GM12875 (cell line): ENCODE data around the gene PSMC3.

Experiments
- H3K4me3 ChIP-seq: one replicate; pipeline ENCODE4 v1.5.1; 2011; ENCODE audit warnings: low read depth, low read length, control low read depth
- CTCF ChIP-seq: IDR thresholded peaks from 2 replicates; pipeline ENCODE4 v1.5.1; 2011; ENCODE audit warnings: low read depth, mild to moderate bottlenecking, control low read depth, inconsistent platforms, low read length, moderate library complexity, borderline replicate concordance; ENCODE audit not compliant: insufficient read depth

Gene PSMC3

GRCh38 chr11:47443817-47444216, 17.6 kb upstream of the PSMC3 start:
- no peak overlapping the region for H3K4me3 ChIP-seq

GRCh38 chr11:47443028-47443700, 16.9 kb upstream of the PSMC3 start:
- H3K4me3 ChIP-seq, result no peak overlapping the region
- 0 out of 2 replicates have a peak, but pooled peaks have one; percentile 8 for TF ChIP-seq CTCF

More at GRCh38 chr11:47443817-47444216, 17.6 kb upstream of the PSMC3 start:
- TF ChIP-seq CTCF, result no peak

GRCh38 chr11:47442514-47442913, 16.3 kb upstream of the PSMC3 start:
- TF ChIP-seq CTCF, result no peak

GRCh38 chr11:47441421-47441820, 15.2 kb upstream of the PSMC3 start:
- no peak for TF ChIP-seq CTCF
- H3K4me3 ChIP-seq, result no peak overlapping the region

More at GRCh38 chr11:47442514-47442913, 16.3 kb upstream of the PSMC3 start:
- no peak overlapping the region for H3K4me3 ChIP-seq

GRCh38 chr11:47440054-47440476, 13.8 kb upstream of the PSMC3 start:
- TF ChIP-seq CTCF, result no peak
- no peak overlapping the region for H3K4me3 ChIP-seq

GRCh38 chr11:47438721-47439120, 12.5 kb upstream of the PSMC3 start:
- H3K4me3 ChIP-seq, result no peak overlapping the region
- no peak for TF ChIP-seq CTCF

- no peak for TF ChIP-seq CTCF
- no peak overlapping the region for H3K4me3 ChIP-seq
Observed at GRCh38 chr11:47437746-47438418, 11.6 kb upstream of the PSMC3 start.
